CD4-positive, alpha-beta T cell (primary cell): Measurements from ENCODE around the gene ENO4. TPM values are rescaled to one million over a fixed set of nuclear protein-coding genes. Genes with fewer than 3 reads are reported as not detected.

ENCODE experiments used
- ATAC-seq: fragments of 200-7000 bp; cut with Tn5 transposase; one replicate; pipeline ENCODE4 v1.10.0; 2022; ENCODE audit warnings: mild to moderate bottlenecking; ENCODE audit not compliant: poor library complexity
- CTCF ChIA-PET: fragments of 350-600 bp; sonication (Branson Sonifier 250); formaldehyde crosslinking; loops from one replicate; lab custom pipeline; 2021; ENCODE audit warnings: antibody characterized with exemption, inconsistent platforms; lab: Charles Lee
- POLR2A ChIA-PET: fragments of 350-600 bp; sonication (Branson Sonifier 250); formaldehyde crosslinking; loops from one replicate; lab custom pipeline; 2021; ENCODE audit warnings: antibody characterized with exemption, inconsistent platforms; lab: Charles Lee
- DNase-seq, 14 experiments: peaks; one replicate each; pipeline ENCODE4 v3.0.0-alpha.2; 2013 to 2020; ENCODE audit warnings: mixed read lengths in 2 of 14
- H3K27ac ChIP-seq, 2 donors: one replicate each; pipeline versions ENCODE4 v1.5.1 to v1.7.0; 2013; ENCODE audit warnings: low read length in 2 of 2, low read depth in 1 of 2, mild to moderate bottlenecking in 1 of 2
- H3K27me3 ChIP-seq, 2 experiments: 1 replicate in 1 of 2; 2 replicates in 1 of 2; pipeline versions ENCODE4 v1.6.1 to v1.7.0; 2013; ENCODE audit warnings: low read length in 2 of 2, control low read depth in 1 of 2, mild to moderate bottlenecking in 1 of 2, moderate library complexity in 1 of 2; ENCODE audit not compliant: insufficient read depth in 2 of 2, control insufficient read depth in 1 of 2
- H3K36me3 ChIP-seq: one replicate; pipeline ENCODE4 v1.6.1; 2013; ENCODE audit warnings: low read length, control low read depth; ENCODE audit not compliant: insufficient read depth
- H3K4me1 ChIP-seq: one replicate; pipeline ENCODE4 v1.6.1; 2013; ENCODE audit warnings: low read length, control low read depth; ENCODE audit not compliant: insufficient read depth
- H3K4me3 ChIP-seq: one replicate; pipeline ENCODE4 v1.5.1; 2013; ENCODE audit warnings: mild to moderate bottlenecking, low read length, moderate library complexity
- H3K9me3 ChIP-seq, 2 experiments: 1 replicate in 1 of 2; 2 replicates in 1 of 2; pipeline versions ENCODE4 v1.6.1 to v1.7.0; 2013; ENCODE audit warnings: low read length in 2 of 2, mild to moderate bottlenecking in 2 of 2, control low read depth in 1 of 2, moderate library complexity in 1 of 2; ENCODE audit not compliant: control insufficient read depth in 1 of 2, insufficient read depth in 1 of 2
- H3K27ac Mint-ChIP-seq: one replicate; pipeline ENCODE4 v1.8.0; 2020; ENCODE audit warnings: mixed read lengths
- H3K27me3 Mint-ChIP-seq: one replicate; pipeline ENCODE4 v1.8.0; 2021; ENCODE audit warnings: mixed read lengths
- H3K36me3 Mint-ChIP-seq: one replicate; pipeline ENCODE4 v1.8.0; 2021; ENCODE audit warnings: low read depth, mixed read lengths
- H3K4me1 Mint-ChIP-seq: one replicate; pipeline ENCODE4 v1.8.0; 2021; ENCODE audit warnings: low read depth, mixed read lengths
- H3K4me3 Mint-ChIP-seq: one replicate; pipeline ENCODE4 v1.8.0; 2020; ENCODE audit warnings: mild to moderate bottlenecking, mixed read lengths
- H3K9me3 Mint-ChIP-seq: one replicate; pipeline ENCODE4 v1.8.0; 2020; ENCODE audit warnings: mixed read lengths
- intact Hi-C, 2 experiments: fragments of 100-400 bp; cut with DNase I in 1 of 2; cut with micrococcal nuclease in 1 of 2; formaldehyde crosslinking; loops; one replicate each; pipeline versions ENCODE4 v1.15.1 to v1.9.0; 2023 to 2025; cut with DNase I, micrococcal nuclease
- total RNA-seq, 174 experiments: library from RNA in 2 of 174; stranded (reverse) in 2 of 174; gene quantifications; one replicate each; pipeline ENCODE4 v1.2.3 and lab custom pipeline; 2021 to 2026
- TF ChIP-seq, protein P1 (sequence below): fragments of 200-600 bp; IDR thresholded peaks from one replicate; pipeline ENCODE4 v1.8.0; 2022; ENCODE audit warnings: antibody characterized with exemption, mild to moderate bottlenecking

The ENO4 gene
- total RNA-seq, 2 experiments from 2014 or later: not detected

DNA sequence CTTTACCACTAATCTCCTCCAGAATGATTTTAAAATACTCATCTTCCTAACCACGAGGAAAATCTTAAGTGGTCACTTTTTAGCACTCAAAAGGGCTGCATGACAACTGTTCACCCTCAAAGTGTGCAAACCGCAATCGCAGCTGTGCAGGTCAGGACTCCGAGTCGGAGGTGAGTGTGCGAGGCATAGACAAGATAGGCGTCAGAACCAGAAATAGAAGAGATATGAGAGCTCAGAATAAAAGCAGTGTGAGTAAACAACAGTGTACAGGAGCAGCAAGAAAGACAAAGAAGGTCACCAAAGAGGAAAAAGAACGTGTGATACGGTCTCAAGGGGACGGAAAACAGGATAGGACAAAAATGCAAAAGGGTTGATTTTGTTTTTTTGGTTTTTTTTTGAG, 17.5 kb upstream of the ENO4 start:
- ATAC-seq (no peak), DNase-seq (no peak)
- Histone ChIP-seq H3K9me3 (peaks cover 0 to 6% of the 10 kb centered on the region in 2 experiments), H3K27ac (no peak overlapping the region), H3K4me3 (no peak overlapping the region), H3K36me3 (no peaks in the 10 kb centered on the region), H3K4me1 (no peaks in the 10 kb centered on the region), H3K27me3 (peaks cover 0 to 5% of the 10 kb centered on the region in 2 experiments)
- Mint-ChIP-seq H3K4me3 (no peak overlapping the region), H3K9me3 (no peaks in the 10 kb centered on the region), H3K36me3 (no peaks in the 10 kb centered on the region), H3K27ac (no peak overlapping the region), H3K27me3 (no peaks in the 10 kb centered on the region), H3K4me1 (no peaks in the 10 kb centered on the region)
- ChIA-PET POLR2A (no interaction called here), CTCF (no interaction called here)
- TF ChIP-seq, protein P1, sequence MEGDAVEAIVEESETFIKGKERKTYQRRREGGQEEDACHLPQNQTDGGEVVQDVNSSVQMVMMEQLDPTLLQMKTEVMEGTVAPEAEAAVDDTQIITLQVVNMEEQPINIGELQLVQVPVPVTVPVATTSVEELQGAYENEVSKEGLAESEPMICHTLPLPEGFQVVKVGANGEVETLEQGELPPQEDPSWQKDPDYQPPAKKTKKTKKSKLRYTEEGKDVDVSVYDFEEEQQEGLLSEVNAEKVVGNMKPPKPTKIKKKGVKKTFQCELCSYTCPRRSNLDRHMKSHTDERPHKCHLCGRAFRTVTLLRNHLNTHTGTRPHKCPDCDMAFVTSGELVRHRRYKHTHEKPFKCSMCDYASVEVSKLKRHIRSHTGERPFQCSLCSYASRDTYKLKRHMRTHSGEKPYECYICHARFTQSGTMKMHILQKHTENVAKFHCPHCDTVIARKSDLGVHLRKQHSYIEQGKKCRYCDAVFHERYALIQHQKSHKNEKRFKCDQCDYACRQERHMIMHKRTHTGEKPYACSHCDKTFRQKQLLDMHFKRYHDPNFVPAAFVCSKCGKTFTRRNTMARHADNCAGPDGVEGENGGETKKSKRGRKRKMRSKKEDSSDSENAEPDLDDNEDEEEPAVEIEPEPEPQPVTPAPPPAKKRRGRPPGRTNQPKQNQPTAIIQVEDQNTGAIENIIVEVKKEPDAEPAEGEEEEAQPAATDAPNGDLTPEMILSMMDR: no peak
- intact Hi-C loops: no loop called here

GRCh38 chr10:116833986-116834985, 15.0 kb upstream of the ENO4 start:
- peaks cover 0 to 3% of the 10 kb centered on the region in 2 experiments for H3K27me3 ChIP-seq
- H3K9me3 ChIP-seq: no peaks in the 10 kb centered on the region
- H3K27ac ChIP-seq: no peak overlapping the region
- ChIA-PET CTCF (no interaction called here), POLR2A (no interaction called here)
- no peak overlapping the region for H3K4me3 Mint-ChIP-seq
- TF ChIP-seq, protein P1: no peak
- H3K27ac Mint-ChIP-seq: no peak overlapping the region
- no peaks in the 10 kb centered on the region for H3K4me1 ChIP-seq
- no peaks in the 10 kb centered on the region for H3K4me1 Mint-ChIP-seq
- ATAC-seq: no peak
- no peaks in the 10 kb centered on the region for H3K36me3 ChIP-seq
- H3K4me3 ChIP-seq: no peak overlapping the region
- no peaks in the 10 kb centered on the region for H3K9me3 Mint-ChIP-seq
- no peak for DNase-seq
- H3K36me3 Mint-ChIP-seq: no peaks in the 10 kb centered on the region
- H3K27me3 Mint-ChIP-seq: no peaks in the 10 kb centered on the region
- intact Hi-C loops: no loop called here

DNA sequence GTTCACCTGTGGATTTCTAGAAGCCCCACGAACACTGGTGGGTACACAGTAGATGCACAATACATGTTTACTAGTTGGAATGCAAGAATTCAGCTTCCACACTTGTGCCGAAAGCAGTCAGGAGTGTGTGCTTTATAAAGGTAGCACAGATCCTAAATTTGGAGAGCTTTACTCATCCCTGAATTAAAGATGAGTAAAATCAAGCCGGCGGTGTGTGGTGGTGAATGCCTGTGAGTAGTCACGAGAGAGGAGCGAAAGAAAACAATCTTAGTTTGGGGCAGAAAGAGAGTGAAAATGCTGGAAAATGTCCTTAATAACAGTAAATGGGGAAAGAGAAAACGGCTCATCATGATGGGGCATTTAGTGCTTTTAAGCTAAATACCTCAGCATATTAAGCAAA, 13.6 kb upstream of the ENO4 start:
- no peaks in the 10 kb centered on the region for H3K9me3 Mint-ChIP-seq
- Histone ChIP-seq H3K27ac (no peak overlapping the region), H3K36me3 (no peaks in the 10 kb centered on the region), H3K27me3 (peaks cover 0 to 3% of the 10 kb centered on the region in 2 experiments), H3K4me3 (no peak overlapping the region), H3K9me3 (no peaks in the 10 kb centered on the region), H3K4me1 (no peaks in the 10 kb centered on the region)
- no peaks in the 10 kb centered on the region for H3K36me3 Mint-ChIP-seq
- TF ChIP-seq, protein P1: no peak
- no peaks in the 10 kb centered on the region for H3K27me3 Mint-ChIP-seq
- H3K4me1 Mint-ChIP-seq: no peaks in the 10 kb centered on the region
- CTCF ChIA-PET: no interaction called here
- DNase-seq (no peak), ATAC-seq (no peak)
- no peak overlapping the region for H3K4me3 Mint-ChIP-seq
- POLR2A ChIA-PET: no interaction called here
- H3K27ac Mint-ChIP-seq: no peak overlapping the region
- intact Hi-C loops: no loop called here
